WERI-Rb-1 (cell line): Measurements from ENCODE around the gene STK17A.

ENCODE experiments used
- DNase-seq: peaks from one replicate; pipeline ENCODE4 v3.0.0-alpha.2; 2020
- H3K27ac ChIP-seq: fragments of 250-450 bp; sonication (Bioruptor Pico); 2 replicates; pipeline ENCODE4 v1.5.1; 2020; ENCODE audit warnings: mild to moderate bottlenecking, moderate library complexity
- H3K27me3 ChIP-seq: fragments of 250-450 bp; sonication (Bioruptor Pico); 2 replicates; pipeline ENCODE4 v1.5.1; 2021; ENCODE audit warnings: mild to moderate bottlenecking, low read depth, moderate library complexity; ENCODE audit not compliant: insufficient read depth, severe bottlenecking
- H3K36me3 ChIP-seq: fragments of 250-450 bp; sonication (Bioruptor Pico); 2 replicates; pipeline ENCODE4 v1.5.1; 2020; ENCODE audit warnings: mild to moderate bottlenecking, moderate library complexity
- H3K4me3 ChIP-seq: 2 replicates; pipeline ENCODE4 v1.5.1; 2011; ENCODE audit warnings: low read depth, mild to moderate bottlenecking, control low read depth, low read length
- H3K9me3 ChIP-seq: fragments of 250-450 bp; sonication (Bioruptor Pico); 2 replicates; pipeline ENCODE4 v1.5.1; 2021; ENCODE audit warnings: mild to moderate bottlenecking, moderate library complexity; ENCODE audit not compliant: severe bottlenecking
- CTCF ChIP-seq: IDR thresholded peaks from 2 replicates; pipeline ENCODE4 v1.5.1; 2011; ENCODE audit warnings: low read depth, mild to moderate bottlenecking, control low read depth, inconsistent platforms, low read length

STK17A gene

GRCh38 chr7:43646603-43647338 lies 63.9 kb downstream of the STK17A start:
- no peak overlapping the region for H3K4me3 ChIP-seq

GRCh38 chr7:43647339-43647672 lies 64.4 kb downstream of the STK17A start:
- H3K9me3 ChIP-seq = no peaks in the 10 kb centered on the region
- no peak for DNase-seq
- H3K4me3 ChIP-seq = no peak overlapping the region
- TF ChIP-seq CTCF = no peak
- H3K27me3 ChIP-seq = no peaks in the 10 kb centered on the region
- H3K36me3 ChIP-seq = peaks cover 46% of the 10 kb centered on the region
- H3K27ac ChIP-seq = peak overlapping the region; percentile 71

More at GRCh38 chr7:43646603-43647338, 63.9 kb downstream of the STK17A start:
- DNase-seq = no peak
- TF ChIP-seq CTCF = no peak
- Histone ChIP-seq H3K9me3 (no peaks in the 10 kb centered on the region), H3K27ac (peak overlapping the region; percentile 71), H3K36me3 (peaks cover 46% of the 10 kb centered on the region), H3K27me3 (no peaks in the 10 kb centered on the region)

GRCh38 chr7:43647673-43648472 lies 65.0 kb downstream of the STK17A start:
- H3K27ac ChIP-seq = peak overlapping the region; percentile 71
- TF ChIP-seq CTCF = no peak
- no peak for DNase-seq
- H3K36me3 ChIP-seq = peaks cover 46% of the 10 kb centered on the region
- no peak overlapping the region for H3K4me3 ChIP-seq
- H3K27me3 ChIP-seq = no peaks in the 10 kb centered on the region
- no peaks in the 10 kb centered on the region for H3K9me3 ChIP-seq

GRCh38 chr7:43648473-43649406 lies 65.8 kb downstream of the STK17A start:
- Histone ChIP-seq H3K9me3 (no peaks in the 10 kb centered on the region), H3K27me3 (no peaks in the 10 kb centered on the region), H3K4me3 (no peak overlapping the region), H3K27ac (no peak overlapping the region; the same call in 1 of the 2 replicates), H3K36me3 (peaks cover 46% of the 10 kb centered on the region)
- no peak for DNase-seq
- TF ChIP-seq CTCF = no peak

GRCh38 chr7:43649755-43650274 lies 66.9 kb downstream of the STK17A start:
- Histone ChIP-seq H3K4me3 (no peak overlapping the region), H3K36me3 (peaks cover 45% of the 10 kb centered on the region), H3K9me3 (no peaks in the 10 kb centered on the region), H3K27ac (no peak overlapping the region), H3K27me3 (no peaks in the 10 kb centered on the region)
- TF ChIP-seq CTCF = no peak
- DNase-seq = no peak
